GM21381 (cell line): ENCODE data around the gene PLB1.

Source experiments
- ATAC-seq: cut with Tn5 transposase; IDR thresholded peaks from one replicate; pipeline ENCODE4 v1.9.1; 2021; ENCODE audit warnings: mild to moderate bottlenecking, moderate library complexity; ENCODE audit not compliant: unreplicated experiment

PLB1 gene

DNA sequence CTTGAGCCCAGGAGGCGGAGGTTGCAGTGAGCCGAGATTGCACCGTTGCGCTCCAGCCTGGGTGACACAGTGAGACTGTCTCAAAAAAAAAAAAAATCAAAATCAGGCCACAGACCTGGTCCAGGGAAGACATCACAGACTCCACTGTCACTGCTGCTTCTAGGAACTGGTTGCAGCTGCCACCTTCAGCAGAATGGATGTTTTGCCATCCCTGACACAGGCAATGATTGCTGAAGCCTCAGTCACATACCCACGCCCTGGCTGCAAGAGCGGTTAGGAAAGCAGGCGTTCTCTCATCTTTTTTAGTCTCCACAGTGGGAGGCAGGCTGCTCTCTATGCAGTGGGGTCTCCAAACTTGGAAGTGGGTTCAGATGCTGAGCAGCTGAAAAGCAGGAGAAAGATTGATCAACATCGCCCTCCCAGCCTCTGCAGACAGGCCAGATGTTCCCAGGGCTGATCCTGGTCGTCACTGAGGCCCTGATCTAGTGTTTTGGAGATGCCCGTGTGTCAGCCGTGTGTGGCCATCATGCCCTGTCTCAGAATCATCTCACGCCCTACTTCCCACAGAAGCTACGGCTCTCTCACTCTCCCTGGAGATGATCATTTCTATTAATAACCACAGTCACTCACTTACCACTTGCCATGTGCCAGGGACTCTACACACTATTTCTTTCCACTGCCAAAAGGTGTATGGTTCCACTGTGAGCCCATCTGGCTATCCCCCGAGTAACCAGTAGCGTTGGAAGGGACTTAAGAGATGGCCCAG, 91.8 kb downstream of the PLB1 start:
- ATAC-seq: no peak

DNA sequence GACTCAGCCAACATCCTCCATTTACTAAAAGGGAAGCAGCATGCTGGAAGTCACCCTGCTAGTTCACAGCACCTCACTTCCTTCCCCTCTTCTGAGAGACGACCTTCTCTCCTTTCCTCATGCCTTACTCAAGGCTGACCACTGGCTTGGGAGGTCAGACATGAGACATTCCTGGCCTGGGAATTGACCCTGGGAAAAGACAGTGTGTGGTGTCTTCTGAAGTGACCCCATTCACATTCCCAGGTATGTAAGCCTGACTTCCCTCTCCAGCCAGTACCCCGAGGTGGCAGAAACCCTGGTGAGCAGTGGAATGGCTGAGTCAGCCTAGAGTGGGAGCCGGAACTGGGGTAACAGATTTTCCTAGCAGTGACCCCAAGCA, 92.4 kb downstream of the PLB1 start:
- ATAC-seq: no peak

DNA sequence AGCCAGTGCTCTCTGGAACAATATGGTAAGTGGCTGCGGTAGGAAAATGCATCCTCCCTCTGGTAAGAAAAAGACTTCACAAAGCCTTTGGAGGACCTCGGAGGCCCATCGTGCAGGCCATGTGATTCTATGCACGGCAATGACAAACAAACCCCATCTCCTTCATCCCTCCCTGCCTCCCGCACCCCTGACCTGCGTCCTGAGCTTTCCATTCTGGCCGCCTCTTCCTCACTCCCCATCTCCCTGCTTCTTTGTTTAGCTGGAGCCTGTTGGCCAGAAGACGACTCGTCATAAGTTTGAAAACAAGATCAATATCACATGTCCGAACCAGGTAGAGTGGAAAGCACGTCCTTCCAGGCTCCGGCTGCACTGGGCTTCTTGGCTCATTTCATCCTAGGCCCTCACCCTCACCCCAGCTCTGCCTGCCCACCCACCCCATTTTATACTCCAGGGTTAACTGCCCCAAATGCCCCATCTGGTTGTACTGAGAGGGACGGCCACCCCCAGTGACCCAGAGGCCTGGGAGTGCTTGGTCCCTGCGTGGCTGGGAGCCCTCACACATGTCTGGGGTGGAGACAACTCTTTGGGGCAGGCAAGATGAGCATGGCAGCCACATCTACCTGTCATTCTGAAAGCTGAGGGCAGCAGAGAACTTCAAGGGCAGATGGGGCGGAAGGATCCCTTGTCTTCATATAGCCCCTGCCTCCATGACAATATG, 94.0 kb downstream of the PLB1 start:
- no peak for ATAC-seq

DNA sequence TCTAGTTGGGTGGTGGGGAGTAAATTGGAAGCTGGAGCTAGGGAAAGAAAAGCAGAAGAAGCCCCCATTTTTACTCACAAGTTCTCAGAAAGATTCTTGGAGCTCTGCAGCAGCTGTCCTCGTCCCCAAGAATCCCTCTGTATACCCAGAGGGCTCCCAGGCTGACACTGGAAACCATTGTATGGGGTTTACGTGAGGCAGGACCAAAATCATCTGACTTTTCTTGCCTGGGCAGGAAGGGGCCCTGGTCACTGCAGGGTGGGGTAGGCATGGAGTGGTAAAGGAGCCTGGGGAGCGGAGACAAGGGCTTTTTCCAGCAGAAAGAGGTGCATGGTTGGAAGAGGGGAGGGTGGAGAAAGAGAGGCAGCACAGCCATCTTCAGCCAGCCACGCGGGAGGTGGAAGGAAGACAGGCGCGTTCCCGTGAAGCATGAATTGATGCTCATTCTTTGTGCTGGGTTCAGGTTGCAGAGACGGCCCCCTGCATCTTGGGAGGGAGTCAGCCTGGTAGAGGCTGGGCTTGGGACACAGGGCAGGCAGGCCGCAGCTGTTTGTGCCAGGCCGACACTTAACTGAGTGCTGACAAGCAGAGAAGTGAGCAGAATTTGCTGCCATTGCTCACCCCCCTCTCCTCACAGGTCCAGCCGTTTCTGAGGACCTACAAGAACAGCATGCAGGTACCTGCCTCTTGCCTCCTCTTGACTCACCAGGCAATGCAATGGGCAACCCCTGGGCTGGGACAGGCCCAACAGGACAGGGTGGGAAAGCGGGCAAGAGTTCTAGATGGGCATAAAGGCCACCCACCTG, 94.8 kb downstream of the PLB1 start:
- ATAC-seq: no peak

DNA sequence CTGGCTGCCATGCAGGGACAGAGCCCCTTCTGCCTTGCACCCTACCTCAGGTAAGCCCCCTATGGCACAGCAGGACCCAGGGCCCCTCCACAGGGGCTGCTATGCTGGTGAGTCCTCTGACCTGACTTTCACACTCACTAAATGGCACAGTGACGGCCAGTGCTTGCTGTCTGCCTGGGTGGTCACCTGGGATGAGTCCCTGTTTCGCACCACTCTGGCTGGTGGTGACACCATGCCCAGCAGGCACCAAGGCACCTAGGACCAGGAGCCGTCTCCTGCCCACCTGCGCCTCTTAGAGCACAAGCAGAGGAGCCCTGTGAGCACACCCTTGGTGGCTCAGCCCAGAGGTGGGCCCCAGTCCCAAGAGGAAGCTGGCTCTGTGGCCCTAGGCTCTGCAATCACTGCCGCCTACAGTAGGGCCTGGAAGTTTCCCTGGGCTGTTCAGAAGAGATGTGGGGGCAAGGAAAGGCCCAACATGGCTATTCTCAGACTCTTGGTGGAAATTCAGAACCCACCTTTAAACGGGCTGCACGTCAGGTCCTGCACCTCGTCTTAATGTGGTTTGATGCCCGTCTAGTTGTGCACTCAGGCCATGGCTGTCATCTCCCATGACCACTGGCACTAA, 96.0 kb downstream of the PLB1 start:
- no peak for ATAC-seq

DNA sequence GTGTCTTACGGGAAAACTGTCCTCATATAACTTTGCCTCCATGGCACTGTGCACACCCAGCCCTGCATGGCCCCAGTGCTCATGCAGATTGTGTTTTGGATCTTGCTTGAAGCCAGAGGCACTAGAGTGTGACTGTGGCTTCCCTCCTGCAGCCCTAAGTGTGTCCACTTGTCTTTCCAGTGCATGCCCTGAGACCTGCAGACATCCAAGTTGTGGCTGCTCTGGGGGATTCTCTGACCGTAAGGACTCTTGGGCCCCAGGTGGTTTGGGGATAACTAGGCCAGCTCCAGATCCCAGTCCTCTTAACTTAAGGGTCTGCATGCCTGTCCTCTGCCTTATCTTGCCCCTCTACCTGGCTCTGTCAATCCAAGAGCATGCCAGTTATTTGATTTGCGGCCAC, 96.6 kb downstream of the PLB1 start:
- ATAC-seq: no peak

DNA sequence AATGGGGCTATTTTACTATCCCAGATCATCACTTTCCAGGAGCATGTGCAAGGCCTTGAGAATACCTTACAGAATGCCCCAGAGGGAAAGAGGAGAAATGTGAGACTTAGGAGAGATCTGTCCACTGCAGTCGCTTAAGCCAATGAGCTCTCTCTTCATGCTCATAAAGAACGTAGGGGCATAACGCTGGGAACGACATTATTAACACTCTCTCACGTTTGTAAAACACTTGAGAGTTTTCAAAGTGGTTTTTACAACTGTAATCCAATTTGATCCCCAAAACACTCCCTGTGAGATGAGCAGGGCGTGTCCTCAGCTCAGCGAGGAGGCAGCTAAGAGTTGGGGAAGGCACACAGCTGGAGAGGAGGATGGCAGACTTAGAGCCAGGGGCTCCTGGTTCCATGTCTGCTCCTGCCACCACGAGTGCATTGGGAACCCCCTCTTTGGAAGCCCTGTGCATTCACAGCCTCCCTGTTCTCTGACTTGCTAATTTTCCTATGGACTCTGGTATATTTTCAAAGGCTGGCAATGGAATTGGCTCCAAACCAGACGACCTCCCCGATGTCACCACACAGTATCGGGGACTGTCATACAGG, 97.4 kb downstream of the PLB1 start:
- no peak for ATAC-seq

DNA sequence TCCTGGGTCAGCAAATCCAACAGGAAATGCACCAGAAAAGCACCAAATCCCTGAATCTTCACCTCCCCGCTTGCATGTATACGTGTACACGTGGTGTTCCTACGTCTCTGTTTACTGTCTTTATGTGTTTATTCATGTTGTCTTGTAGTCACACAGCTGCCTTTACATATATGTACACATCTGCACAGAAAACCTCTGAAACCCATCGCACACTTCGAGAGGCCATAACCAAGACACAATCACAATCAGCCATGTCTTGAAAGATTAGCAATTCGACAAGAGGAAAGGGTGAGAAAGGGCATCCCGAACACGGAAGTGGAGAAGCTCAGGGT, 98.1 kb downstream of the PLB1 start:
- ATAC-seq: no peak

DNA sequence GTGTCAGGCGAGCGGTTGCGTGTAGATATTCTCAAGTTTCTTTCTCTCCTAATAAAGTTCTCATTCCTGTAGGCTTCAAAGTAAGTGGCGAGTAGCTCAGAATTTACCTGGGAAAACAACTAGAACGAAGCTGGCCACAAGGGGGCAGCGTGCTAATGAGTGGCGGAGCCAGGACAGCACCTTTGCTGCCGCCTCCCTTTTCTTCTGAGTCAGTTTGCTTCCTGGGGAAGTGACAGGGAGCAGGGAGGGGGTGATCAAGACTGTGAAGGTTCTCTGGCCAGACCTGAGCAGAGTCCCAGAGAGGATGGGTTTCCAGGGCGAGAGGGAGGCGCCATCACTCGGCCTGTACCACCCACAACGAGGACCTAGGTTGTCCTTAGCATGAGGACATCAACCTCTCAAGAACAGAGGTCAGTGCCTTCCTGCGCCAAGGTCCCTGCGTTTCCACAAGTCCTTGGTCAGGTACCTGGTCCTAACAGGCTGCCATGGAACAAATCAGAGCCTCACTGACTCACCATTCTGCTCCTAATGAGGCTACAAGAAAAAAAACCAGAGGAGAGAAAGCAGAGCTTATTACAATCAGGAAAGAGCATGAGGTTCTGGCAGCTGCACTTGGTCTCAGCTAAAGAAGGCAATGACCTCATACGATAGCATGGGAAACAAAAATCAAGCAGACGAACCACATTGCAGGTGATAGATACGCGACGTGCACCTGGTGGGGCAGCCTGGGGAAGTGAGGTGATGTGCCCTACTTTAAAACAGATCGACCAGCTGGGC, 98.7 kb downstream of the PLB1 start:
- ATAC-seq: no peak

DNA sequence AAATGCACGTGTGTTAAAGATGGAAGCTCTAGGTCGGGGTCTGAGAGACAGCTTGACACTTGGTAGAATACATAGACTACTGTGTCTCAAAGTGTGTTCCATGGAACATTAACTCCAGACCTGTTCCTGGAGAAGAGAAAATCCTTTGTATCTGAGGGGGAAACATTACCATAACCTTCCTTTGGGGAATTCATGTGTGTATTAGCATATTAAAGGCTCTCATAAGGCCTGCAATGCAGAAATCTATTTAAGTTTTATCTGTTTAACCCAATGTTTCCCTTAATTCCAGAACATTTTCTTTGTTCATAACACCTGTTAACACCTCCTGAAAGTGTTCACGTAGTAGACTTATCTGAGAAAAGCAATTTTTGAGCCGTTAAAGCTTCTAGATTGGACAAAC, 99.5 kb downstream of the PLB1 start:
- ATAC-seq: no peak

DNA sequence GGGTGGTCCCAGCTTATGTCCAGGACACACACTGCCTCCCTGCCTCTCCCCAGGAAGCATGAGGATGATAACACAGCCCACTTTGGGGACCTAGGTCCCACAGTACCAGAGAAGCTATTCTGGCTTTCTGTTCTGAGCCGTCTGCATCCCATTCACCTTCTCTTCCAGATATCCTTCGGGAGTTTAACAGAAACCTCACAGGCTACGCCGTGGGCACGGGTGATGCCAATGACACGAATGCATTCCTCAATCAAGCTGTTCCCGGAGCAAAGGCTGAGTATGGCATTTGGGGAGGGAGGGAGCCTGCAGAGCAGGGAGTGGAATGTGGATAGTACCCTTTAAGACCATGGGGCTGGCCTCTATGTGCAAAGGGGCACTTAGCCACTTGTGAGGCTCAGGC, 102.6 kb downstream of the PLB1 start:
- ATAC-seq: no peak

DNA sequence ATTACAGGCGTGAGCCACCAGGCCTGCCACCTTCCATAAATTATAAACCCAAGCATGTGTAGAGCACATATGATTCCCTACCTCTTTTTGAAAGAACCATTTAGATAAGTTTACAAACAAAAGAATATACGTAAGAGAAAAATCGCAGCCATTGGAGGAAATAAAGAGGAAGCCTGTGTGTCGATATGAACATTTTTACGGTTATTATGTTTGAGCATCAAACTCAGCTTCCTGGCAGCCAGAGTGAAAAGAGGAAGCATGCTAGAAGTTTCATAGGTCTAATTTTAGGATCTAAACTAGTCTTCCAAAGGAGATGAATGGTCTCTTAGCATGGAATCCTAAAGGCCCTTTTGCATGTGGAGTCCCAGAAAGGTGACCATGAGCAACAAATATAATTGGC, 104.3 kb downstream of the PLB1 start:
- ATAC-seq: no peak

DNA sequence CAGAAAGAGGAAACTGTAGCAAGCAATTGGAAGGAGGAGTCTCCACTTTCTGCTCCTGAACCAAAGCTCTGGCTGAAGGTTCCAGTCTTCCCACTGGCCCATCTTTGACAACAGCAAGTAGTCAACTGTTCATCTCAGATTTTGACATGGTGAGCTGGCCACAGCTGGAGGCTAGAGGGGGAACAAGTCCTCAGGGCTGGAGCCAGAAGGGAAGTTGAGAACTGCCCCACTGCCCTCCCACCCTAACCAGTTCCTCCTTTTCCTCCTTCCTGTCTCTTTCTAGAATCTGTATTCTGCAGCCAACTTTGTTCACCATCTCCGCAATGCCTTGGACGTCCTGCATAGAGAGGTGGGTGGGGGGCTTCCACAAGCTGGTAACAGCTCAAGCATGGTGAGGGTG, 105.8 kb downstream of the PLB1 start:
- no peak for ATAC-seq

DNA sequence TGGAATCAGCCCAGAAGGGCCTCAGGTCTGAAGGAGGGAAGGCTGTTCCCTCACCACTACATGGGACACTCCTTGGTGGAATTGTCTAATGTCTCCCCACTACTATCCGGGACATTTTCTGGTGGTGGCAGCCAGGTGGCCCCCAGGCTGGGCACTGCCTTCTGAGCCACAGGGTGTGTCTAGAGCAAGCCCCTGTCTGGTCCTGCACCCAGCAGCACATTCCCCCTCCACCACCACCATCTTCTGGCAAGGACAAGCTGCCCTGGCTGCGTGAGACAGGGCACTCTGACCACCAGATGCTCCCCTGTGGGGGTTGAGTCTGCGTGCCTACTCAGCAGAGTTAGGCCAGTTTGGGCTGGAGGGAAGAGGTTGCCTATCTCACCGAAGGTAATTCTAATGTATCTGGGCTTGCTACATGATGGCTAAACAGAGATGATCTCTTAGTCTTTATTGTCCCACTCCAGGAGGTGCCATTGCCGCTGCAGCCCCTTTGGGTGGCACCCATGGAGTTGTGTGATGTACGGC, 106.3 kb downstream of the PLB1 start:
- ATAC-seq: no peak

DNA sequence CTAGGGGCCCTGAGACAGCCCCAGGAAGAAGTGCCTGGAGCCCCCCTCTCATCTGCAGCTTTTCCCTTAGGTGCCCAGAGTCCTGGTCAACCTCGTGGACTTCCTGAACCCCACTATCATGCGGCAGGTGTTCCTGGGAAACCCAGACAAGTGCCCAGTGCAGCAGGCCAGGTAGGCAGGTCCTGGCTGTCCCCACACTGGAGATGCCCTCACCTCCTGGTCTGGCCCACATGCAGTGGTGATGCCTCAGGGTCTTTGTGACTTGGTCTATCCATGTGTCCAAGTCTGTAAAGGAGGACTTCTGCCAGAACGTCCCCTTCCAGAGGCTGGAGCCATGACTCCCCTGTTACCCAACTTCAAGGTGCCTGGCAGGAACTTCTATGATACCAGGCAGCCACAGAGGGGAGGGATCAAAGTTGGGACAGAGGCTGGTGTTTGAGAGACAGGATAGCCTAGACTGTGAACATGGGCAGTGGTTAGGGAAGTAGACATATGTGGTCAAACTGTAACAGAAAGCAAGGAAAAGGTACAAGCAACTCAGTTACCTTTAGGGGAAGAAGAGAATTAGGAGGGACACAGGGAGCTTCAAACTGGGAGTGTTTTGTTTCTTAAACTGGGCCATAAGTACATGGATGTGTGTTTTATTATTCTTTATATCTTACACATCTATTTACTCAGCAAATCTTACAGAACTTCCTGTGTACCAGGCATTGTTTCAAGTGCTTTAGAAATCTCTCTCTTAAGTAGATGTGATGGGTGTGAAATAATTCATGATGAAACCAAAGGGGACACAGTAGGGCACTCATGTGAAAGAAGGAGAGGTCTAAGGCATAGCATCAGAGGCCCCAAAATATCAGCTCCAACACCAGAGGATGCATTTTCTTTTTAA, 107.1 kb downstream of the PLB1 start:
- ATAC-seq: no peak

DNA sequence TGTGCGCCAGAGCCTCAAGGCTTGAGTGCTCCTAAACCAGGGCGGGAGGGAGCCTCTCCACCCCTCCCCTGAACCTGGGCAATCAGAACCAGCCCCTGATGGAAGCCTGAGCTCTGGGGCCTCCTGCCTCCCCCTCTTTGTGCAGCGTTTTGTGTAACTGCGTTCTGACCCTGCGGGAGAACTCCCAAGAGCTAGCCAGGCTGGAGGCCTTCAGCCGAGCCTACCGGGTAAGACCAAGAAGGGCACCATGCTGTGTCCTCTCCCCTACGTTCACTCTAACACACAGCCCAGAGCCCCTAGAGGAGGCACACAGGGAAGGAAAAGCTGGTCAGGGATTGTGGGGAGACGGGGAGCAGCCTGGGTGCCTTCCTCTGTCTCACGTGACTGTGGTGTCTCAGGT, 108.0 kb downstream of the PLB1 start:
- ATAC-seq: no peak

DNA sequence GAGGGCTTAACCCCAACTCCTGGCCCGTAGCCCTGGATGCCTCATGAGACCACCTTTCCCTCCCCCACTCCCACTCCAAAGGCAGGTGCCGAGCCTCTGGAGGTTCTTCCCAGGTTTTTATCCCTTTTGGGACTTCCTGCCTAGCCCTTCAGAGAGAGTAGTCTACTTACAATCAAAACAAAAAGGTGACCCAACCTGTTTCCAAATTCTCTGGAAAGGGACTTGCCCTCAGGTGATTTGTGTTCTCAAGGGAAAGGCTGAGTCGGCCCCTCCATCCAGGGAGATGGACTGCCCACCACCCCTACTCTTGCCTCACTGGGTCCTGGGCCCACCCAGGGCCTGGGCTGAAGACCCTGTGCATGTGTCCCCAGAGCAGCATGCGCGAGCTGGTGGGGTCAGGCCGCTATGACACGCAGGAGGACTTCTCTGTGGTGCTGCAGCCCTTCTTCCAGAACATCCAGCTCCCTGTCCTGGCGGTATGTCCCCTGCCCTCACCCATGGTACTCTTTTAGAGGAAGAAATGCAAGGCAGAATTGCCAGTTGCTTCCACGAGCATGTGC, 108.5 kb downstream of the PLB1 start:
- no peak for ATAC-seq

DNA sequence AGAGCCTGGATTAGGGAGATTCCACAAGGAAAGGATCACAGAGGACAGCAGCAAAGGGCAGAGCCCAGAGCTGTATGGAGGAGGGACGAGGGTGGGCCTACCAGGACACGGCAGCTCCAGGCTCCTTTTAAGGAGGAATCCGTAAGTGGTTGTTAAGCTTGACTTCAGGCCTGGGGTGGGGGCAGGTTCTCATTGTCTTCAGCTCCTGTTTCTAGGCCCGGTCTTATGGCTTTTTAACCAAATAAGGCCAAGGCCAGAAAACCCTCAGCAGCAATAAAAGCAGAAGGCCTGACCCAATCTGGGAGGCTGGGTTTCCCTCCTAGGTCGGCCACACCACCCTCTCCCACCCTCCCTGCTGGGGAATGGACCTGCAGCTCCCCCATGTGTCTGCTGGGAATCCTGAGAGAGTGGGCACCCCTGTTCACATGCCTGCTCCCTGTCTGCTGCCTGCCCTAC, 111.2 kb downstream of the PLB1 start:
- ATAC-seq: no peak
